NCI-H524 (cell line): ENCODE measurements around the gene TRIM67.
"Not testable (repeated sequence)": the region's sequence is repeated elsewhere in the genome, so short reads cannot be mapped to it uniquely, and the experiment has no call there.

Experiments used
- DNase-seq, 2 experiments: peaks; one replicate each; lab custom pipeline; 2025; lab: John Stamatoyannopoulos, UW

Gene TRIM67

GRCh38 chr1:231203259-231204057, 41.6 kb downstream of the TRIM67 start:
- no peak for DNase-seq

GRCh38 chr1:231206856-231207255, 45.0 kb downstream of the TRIM67 start:
- DNase-seq, result peak in 1 of 2 experiments; percentile 10

- no peak for DNase-seq
These were observed 45.6 kb downstream of the TRIM67 start for GRCh38 chr1:231207437-231207836.

- no peak for DNase-seq
These were observed 47.1 kb downstream of the TRIM67 start for GRCh38 chr1:231208980-231209379.

GRCh38 chr1:231209531-231209930, 47.7 kb downstream of the TRIM67 start:
- DNase-seq, result no peak

- no peak for DNase-seq
These were observed 48.3 kb downstream of the TRIM67 start for GRCh38 chr1:231210126-231210525.

- DNase-seq, result peak; percentile 45 to 74
These were observed 49.4 kb downstream of the TRIM67 start for GRCh38 chr1:231211005-231211857.

- not testable (repeated sequence) for DNase-seq
These were observed 50.4 kb downstream of the TRIM67 start for GRCh38 chr1:231212301-231212700.

- DNase-seq, result no peak
These were observed 52.1 kb downstream of the TRIM67 start for GRCh38 chr1:231213831-231214573.

- no peak for DNase-seq
These were observed 53.2 kb downstream of the TRIM67 start for GRCh38 chr1:231214918-231215680.

- no peak for DNase-seq
These were observed 54.0 kb downstream of the TRIM67 start for GRCh38 chr1:231215681-231216385.

- DNase-seq, result no peak
These were observed 54.6 kb downstream of the TRIM67 start for GRCh38 chr1:231216498-231216897.

GRCh38 chr1:231217056-231217455, 55.2 kb downstream of the TRIM67 start:
- DNase-seq, result no peak

GRCh38 chr1:231218078-231218477, 56.2 kb downstream of the TRIM67 start:
- DNase-seq, result no peak

- DNase-seq, result no peak
These were observed 57.9 kb downstream of the TRIM67 start for GRCh38 chr1:231219422-231220401.

- no peak for DNase-seq
These were observed 58.9 kb downstream of the TRIM67 start for GRCh38 chr1:231220801-231221200.

- no peak for DNase-seq
These were observed 64.3 kb downstream of the TRIM67 start for GRCh38 chr1:231226156-231226555.

GRCh38 chr1:231231511-231231910, 69.7 kb downstream of the TRIM67 start:
- no peak for DNase-seq

- no peak for DNase-seq
These were observed 71.2 kb downstream of the TRIM67 start for GRCh38 chr1:231232870-231233734.
